ENCODE data around the gene DPP3. TPM values are rescaled to one million over a fixed set of nuclear protein-coding genes. Genes with fewer than 3 reads are reported as not detected.

The DPP3 gene
- polyA plus RNA-seq, 1 of the 3 experiments (the other 2 are of a cell fraction), result 70.6 TPM

DNA sequence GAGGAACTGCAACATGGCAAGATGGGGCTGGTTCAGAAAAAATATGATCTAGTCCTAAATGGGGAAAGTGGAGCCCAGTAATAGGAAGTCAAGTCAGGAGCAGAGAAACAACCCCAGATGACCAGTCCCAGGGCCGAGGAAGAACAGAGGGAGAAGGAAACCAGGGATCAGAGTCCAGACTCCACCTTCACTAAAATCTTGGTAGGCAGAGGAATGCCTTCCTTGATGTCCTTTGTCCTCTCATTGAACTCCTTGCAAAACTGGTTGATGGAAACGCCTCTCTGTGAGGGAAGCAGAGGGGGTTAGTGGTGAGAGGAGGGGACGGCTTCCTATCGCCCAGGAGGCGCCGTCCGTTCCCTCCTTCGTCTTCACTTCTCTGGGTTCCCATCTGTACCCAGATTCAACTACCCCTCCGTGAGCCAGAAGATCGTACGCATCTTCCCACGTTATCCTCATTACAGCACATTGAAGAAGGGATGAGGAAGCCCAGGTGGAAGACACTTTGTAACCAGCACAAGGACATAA lies 42.2 kb upstream of the DPP3 start (continued):
- TF ChIP-seq GATA2 (CRISPR knock-in tag; IDR thresholded peaks at IDR 0.05), result no peak
- no peak for TF ChIP-seq EP300 (IDR thresholded peaks at IDR 0.05; ENCODE audit: borderline replicate concordance in 1 of 2, low read depth in 1 of 2, low read length in 1 of 2)
- no peak for TF ChIP-seq POLR2AphosphoS5 (IDR thresholded peaks at IDR 0.05; ENCODE audit: low read depth, low read length)
- no peak for TF ChIP-seq NFIC (IDR thresholded peaks at IDR 0.05; ENCODE audit: borderline replicate concordance)
- TF ChIP-seq, protein P1, sequence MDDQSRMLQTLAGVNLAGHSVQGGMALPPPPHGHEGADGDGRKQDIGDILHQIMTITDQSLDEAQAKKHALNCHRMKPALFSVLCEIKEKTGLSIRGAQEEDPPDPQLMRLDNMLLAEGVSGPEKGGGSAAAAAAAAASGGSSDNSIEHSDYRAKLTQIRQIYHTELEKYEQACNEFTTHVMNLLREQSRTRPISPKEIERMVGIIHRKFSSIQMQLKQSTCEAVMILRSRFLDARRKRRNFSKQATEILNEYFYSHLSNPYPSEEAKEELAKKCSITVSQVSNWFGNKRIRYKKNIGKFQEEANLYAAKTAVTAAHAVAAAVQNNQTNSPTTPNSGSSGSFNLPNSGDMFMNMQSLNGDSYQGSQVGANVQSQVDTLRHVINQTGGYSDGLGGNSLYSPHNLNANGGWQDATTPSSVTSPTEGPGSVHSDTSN (IDR thresholded peaks at IDR 0.05), result no peak
- no peak for TF ChIP-seq TCF12 (IDR thresholded peaks at IDR 0.05)
- TF ChIP-seq FOXJ3 (CRISPR knock-in tag; IDR thresholded peaks at IDR 0.05), result no peak
- no peak for TF ChIP-seq RCOR1 (IDR thresholded peaks at IDR 0.05; ENCODE audit: low read length)

DNA sequence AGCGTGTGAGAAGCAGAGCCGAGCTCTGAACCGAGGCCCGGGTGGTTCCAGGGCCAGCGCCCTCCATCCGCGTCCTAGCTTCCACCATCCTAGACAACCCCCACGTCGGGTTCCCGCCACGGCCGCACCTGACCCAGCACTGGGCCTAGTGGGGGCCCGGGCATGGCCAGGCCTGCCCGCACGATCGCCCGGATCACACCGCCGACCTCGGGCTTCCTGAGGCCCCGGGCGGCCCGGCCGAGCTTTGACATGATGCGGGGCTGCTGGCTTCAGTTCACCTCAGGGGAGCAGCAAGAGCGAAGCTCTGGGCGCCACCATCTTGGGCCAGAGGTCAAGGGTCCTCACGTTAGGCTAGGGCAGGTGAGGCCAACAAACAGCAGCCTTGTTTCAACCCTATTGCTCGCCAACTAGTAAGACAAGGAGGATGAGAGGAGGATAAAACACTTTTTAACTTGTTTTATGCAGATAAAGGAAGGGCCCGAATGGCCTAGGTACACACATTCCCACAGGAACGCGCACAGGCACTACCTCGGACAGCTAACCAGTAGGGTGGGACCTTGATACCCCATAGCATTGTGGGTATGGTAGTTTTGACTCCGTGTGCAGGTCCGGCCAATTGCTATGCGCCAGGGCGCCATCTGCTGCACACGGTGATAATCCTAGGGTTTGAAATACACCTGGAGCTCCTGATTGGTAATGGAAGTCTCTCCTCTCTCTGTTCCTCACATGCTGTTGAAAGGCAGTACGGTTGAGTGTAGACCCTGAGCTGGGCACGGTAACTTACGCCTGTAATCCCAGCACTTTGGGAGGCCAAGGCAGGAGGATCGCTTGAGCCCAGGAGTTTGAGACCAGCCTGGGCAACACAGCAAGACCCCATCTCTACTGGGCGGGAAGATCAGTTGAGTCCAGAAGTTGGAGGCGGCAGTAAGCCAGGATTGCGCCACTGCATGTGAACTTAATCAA lies 41.4 kb upstream of the DPP3 start, which contains the start of gene MRPL11:
Gene MRPL11 (minus strand): TSS at position 345 of the 963 bp plus-strand sequence. CDS start 94 bp downstream, at position 251.
- ChIA-PET CTCF (interaction anchor here (0.6 to 4.5 kb wide), 29 partner anchors 8 to 242 kb away, joined by 3 to 56 read pairs (median 5); partner anchors contain the start of genes BBS1, DPP3, NPAS4 and PELI3), POLR2A (interaction anchor here (0.7 to 3.1 kb wide), 5 partner anchors 21 to 1061 kb away, joined by 3 to 18 read pairs (median 7); partner anchors contain the start of genes DPP3 and PELI3)
- H4K20me1 ChIP-seq (ENCODE audit: insufficient read depth), result no peaks in the 10 kb centered on the region
- H3K27me3 ChIP-seq (ENCODE audit: insufficient read depth), result peaks cover 20% of the 10 kb centered on the region; the same call in 1 of the 2 replicates
- 7% methylated on average over 20 of the region's 45 CpGs for WGBS (ENCODE audit: low lambda C conversion rate)
- H3F3A ChIP-seq (replicated peaks; ENCODE audit: insufficient read depth), result no peaks in the 10 kb centered on the region
- peak within 1 kb of the TSS; percentile 78 to 87 for H3K4me3 ChIP-seq (ENCODE audit: low read depth in 2 of 2, low read length in 1 of 2)
- peak within 1 kb of the TSS; percentile 87 for H3K4me2 ChIP-seq
- H3K9me2 ChIP-seq, result no peaks in the 10 kb centered on the region
- peak; percentile 42; the same call in 1 of the 2 replicates for TF ChIP-seq SIN3A (IDR thresholded peaks at IDR 0.05; ENCODE audit: borderline replicate concordance, low read depth, low read length)
- peak; percentile 98 for TF ChIP-seq YY1 (IDR thresholded peaks at IDR 0.05; ENCODE audit: low read depth)
- peak; percentile 86 for TF ChIP-seq MXI1 (IDR thresholded peaks at IDR 0.05; ENCODE audit: low read depth, low read length)
- peak; percentile 53 for TF ChIP-seq SMC3 (IDR thresholded peaks at IDR 0.05; ENCODE audit: low read depth, low read length)
- TF ChIP-seq RAD21 (IDR thresholded peaks at IDR 0.05; ENCODE audit: low read length), result peak; percentile 55
- TF ChIP-seq, protein P1 (IDR thresholded peaks at IDR 0.05), result no peak
- TF ChIP-seq POLR2AphosphoS5 (IDR thresholded peaks at IDR 0.05; ENCODE audit: low read depth, low read length), result 0 out of 2 replicates have a peak, but pooled peaks have one; percentile 33
- peak; percentile 67 for TF ChIP-seq TAF1 (IDR thresholded peaks at IDR 0.05; ENCODE audit: borderline replicate concordance, low read depth, low read length)
- TF ChIP-seq CHD2 (IDR thresholded peaks at IDR 0.05; ENCODE audit: low read length, partially characterized antibody), result peak; percentile 76
- peak; percentile 42 for TF ChIP-seq NRF1 (IDR thresholded peaks at IDR 0.05; ENCODE audit: low read depth, low read length)
- TF ChIP-seq, protein P2, sequence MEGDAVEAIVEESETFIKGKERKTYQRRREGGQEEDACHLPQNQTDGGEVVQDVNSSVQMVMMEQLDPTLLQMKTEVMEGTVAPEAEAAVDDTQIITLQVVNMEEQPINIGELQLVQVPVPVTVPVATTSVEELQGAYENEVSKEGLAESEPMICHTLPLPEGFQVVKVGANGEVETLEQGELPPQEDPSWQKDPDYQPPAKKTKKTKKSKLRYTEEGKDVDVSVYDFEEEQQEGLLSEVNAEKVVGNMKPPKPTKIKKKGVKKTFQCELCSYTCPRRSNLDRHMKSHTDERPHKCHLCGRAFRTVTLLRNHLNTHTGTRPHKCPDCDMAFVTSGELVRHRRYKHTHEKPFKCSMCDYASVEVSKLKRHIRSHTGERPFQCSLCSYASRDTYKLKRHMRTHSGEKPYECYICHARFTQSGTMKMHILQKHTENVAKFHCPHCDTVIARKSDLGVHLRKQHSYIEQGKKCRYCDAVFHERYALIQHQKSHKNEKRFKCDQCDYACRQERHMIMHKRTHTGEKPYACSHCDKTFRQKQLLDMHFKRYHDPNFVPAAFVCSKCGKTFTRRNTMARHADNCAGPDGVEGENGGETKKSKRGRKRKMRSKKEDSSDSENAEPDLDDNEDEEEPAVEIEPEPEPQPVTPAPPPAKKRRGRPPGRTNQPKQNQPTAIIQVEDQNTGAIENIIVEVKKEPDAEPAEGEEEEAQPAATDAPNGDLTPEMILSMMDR (IDR thresholded peaks at IDR 0.05), result peak; percentile 74
- TF ChIP-seq RCOR1 (IDR thresholded peaks at IDR 0.05; ENCODE audit: low read length), result no peak; the same call in 1 of the 2 replicates
- TF ChIP-seq, protein P3, sequence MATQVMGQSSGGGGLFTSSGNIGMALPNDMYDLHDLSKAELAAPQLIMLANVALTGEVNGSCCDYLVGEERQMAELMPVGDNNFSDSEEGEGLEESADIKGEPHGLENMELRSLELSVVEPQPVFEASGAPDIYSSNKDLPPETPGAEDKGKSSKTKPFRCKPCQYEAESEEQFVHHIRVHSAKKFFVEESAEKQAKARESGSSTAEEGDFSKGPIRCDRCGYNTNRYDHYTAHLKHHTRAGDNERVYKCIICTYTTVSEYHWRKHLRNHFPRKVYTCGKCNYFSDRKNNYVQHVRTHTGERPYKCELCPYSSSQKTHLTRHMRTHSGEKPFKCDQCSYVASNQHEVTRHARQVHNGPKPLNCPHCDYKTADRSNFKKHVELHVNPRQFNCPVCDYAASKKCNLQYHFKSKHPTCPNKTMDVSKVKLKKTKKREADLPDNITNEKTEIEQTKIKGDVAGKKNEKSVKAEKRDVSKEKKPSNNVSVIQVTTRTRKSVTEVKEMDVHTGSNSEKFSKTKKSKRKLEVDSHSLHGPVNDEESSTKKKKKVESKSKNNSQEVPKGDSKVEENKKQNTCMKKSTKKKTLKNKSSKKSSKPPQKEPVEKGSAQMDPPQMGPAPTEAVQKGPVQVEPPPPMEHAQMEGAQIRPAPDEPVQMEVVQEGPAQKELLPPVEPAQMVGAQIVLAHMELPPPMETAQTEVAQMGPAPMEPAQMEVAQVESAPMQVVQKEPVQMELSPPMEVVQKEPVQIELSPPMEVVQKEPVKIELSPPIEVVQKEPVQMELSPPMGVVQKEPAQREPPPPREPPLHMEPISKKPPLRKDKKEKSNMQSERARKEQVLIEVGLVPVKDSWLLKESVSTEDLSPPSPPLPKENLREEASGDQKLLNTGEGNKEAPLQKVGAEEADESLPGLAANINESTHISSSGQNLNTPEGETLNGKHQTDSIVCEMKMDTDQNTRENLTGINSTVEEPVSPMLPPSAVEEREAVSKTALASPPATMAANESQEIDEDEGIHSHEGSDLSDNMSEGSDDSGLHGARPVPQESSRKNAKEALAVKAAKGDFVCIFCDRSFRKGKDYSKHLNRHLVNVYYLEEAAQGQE (IDR thresholded peaks at IDR 0.05; ENCODE audit: low read depth, low read length), result 0 out of 2 replicates have a peak, but pooled peaks have one; percentile 29
- TF ChIP-seq RFX5 (IDR thresholded peaks at IDR 0.05; ENCODE audit: low read length), result no peak
- H3K9ac ChIP-seq, result peak within 1 kb of the TSS; percentile 79
- peaks cover 6% of the 10 kb centered on the region; the same call in 1 of the 2 replicates for H3K79me2 ChIP-seq (ENCODE audit: insufficient read depth)
- no peaks in the 10 kb centered on the region for H3K9me3 ChIP-seq
- DNase-seq, result peak; percentile 98
- H3K27ac ChIP-seq (ENCODE audit: low read depth in 2 of 2, low read length in 1 of 2), result peak within 1 kb of the TSS; percentile 63 to 91
- peaks cover 8 to 14% of the 10 kb centered on the region in 2 experiments for H3K36me3 ChIP-seq (replicated peaks in 1 of 2; ENCODE audit: control insufficient read depth in 1 of 2, insufficient read depth in 2 of 2, low read length in 1 of 2)
- H2AFZ ChIP-seq (ENCODE audit: low read depth), result peak within 1 kb of the TSS; percentile 94
- H3K4me1 ChIP-seq (ENCODE audit: control insufficient read depth in 1 of 2, insufficient read depth in 2 of 2, low read depth in 1 of 2, low read length in 1 of 2), result peaks cover 0 to 5% of the 10 kb centered on the region in 2 experiments; a peak in 1 of 4 replicates
